ENCODE results near the gene MAN2B2.

MAN2B2 gene

DNA sequence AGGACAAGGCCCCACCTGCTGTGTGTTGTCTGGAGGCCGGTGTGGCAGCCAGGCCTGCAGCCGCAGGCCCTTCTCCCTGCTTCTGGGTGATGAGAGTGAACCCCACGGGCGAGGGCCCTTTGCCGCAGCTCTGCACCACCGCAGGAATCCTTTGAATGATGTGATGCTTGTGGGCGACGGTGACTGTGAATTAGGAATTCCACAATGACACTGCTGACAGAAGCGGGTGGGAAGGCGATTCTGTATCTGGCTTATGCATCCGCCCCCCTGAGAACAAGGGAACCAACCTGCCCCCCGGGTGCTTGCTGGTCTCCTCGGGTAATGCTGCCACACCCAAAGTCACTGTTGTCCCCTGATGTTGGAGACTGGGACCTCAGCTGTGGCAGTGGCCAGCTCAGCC lies 19.5 kb upstream of the MAN2B2 start:
- TF ChIP-seq, protein P1, sequence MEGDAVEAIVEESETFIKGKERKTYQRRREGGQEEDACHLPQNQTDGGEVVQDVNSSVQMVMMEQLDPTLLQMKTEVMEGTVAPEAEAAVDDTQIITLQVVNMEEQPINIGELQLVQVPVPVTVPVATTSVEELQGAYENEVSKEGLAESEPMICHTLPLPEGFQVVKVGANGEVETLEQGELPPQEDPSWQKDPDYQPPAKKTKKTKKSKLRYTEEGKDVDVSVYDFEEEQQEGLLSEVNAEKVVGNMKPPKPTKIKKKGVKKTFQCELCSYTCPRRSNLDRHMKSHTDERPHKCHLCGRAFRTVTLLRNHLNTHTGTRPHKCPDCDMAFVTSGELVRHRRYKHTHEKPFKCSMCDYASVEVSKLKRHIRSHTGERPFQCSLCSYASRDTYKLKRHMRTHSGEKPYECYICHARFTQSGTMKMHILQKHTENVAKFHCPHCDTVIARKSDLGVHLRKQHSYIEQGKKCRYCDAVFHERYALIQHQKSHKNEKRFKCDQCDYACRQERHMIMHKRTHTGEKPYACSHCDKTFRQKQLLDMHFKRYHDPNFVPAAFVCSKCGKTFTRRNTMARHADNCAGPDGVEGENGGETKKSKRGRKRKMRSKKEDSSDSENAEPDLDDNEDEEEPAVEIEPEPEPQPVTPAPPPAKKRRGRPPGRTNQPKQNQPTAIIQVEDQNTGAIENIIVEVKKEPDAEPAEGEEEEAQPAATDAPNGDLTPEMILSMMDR (IDR thresholded peaks at IDR 0.05) = no peak

DNA sequence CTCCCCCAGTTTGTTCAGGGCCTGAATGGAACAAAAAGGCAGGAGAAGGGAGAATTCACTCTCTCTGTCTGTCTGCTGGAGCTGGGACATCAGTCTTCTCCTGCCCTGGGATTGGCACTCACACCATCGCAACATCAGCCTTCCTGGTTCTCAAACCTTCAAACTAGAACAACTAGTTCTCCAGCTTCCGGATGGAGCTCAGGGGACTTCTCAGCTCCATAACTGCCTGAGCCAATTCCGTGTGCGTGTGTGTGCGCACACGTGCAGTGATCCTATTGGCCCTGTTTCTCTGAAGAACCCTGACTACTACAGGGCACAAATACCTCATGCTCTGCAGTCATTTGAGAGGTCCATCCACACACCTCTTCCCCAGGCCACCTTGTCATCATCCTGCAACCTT lies 18.7 kb upstream of the MAN2B2 start:
- TF ChIP-seq, protein P1 (IDR thresholded peaks at IDR 0.05) = no peak

DNA sequence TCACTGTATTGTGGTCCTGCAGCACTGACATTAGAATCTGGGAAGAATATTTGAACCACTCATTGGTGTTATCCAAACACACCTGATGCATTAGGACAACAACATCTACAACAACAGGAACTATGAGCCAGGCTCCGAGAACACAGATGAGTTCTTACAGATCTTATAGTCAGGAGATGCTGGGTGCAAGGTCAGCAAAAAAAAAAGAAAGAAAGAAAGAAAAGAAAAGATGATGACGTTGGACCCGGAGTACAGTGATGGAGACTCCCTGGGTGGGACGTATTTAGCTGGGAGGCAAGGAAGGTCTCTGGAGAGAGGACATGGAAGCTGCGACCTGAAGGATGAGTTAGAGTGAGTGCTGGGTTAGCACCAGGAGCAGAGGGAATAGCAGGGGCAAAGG lies 17.8 kb upstream of the MAN2B2 start:
- TF ChIP-seq, protein P1 (IDR thresholded peaks at IDR 0.05) = no peak

DNA sequence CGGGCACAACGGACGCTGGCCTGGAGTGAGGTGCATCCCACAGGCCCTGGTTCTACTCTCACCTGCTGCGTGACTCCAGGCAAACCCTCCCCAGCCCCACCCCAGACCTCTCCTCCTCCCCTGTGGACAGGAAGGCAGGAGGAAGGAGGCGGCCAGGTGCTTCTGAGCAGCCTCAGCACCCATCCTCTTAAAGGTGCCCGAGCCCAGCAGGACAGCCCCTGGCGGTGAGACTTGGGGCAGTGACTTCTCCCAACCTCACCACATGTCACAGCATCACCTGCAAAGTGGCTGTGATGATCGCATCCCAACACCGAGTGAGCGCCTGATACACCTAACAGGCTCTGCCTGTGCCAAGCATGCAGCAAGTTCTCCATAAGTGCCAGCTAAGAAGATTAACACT lies 17.1 kb upstream of the MAN2B2 start:
- TF ChIP-seq, protein P1 (IDR thresholded peaks at IDR 0.05) = no peak

DNA sequence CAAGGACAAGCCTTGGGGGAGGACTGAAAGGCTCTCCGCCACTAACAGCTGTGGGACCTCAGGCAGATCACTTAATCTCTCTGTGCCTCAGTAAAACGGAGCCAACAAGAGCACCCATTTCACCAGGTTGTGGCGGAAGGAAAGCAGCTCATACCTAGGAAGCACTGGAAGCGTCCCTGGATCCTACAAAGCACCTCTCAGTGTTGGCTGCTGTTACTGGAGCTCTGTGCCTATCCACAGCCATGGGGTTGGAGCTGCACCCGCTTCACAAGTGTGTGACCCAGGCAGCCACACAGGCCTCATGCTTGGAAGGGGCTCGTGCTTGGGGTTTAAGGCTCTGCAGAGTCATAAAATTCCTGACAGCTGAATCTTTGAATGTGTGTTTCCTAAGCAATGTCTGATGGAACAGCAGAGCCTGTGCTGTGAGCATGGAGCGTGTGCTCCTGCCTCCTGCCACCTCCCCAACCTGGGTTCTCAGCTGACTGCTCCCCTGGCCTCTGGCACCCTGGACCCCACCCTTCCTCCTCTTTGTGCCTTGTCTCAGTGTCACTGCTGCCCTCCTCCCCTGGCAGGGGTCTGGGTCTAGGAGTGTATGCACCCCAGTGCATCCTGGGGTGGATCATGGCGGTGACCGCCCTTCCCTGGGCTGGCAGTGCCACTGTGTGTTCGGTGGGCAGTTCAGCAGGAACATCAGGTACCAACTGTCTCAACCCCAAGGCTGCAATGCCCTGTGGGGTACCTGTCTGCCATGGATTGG lies 14.4 kb upstream of the MAN2B2 start:
- TF ChIP-seq, protein P1 (IDR thresholded peaks at IDR 0.05) = no peak

DNA sequence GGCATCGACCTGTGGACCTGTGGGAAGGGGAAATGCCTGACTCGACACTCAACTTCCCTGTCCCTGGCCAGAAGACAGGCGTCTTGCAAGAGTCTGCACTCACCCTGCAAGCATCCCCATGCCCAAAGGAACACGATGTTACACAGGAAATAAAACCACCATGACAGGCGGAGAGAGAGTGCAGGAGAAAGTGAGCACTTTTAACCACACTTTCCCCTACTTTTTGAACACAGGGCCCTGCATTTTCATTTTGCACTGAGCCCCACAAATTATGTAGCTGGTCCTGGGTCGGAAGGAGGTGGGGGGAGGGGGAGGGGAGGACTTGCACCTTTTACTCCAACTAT lies 13.8 kb upstream of the MAN2B2 start:
- TF ChIP-seq, protein P1 (IDR thresholded peaks at IDR 0.05) = no peak

DNA sequence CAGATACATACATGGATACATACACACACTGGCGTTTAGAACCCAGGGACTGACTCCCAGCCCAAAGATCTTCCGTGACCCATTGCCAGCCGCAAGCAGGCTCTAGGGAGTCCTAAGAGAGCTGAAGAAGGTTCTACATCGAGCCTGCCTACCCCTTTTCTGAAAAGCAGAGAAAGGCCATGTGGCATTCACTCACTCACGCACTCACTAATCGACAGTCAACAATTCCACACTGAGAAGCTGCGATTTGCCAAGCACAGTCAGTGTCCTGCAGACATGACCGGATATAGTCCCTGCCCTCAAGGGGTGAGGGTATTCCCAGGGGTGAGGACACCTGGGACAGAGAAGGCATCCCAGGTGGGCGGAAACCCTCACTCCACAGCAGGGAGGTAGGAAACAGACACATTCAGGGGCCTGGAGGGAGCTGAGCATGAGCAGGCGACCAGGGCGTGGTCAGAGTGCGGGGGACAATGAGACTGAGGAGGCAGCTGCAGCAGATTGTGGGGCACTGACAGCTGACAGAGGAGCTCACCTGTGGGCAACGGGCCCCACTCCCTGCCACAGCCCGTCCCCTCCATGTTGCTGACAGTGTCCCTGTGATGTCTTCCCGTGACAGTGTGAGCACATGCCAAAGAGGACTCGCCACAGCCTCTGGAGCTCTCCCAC lies 13.2 kb upstream of the MAN2B2 start:
- TF ChIP-seq, protein P1 (IDR thresholded peaks at IDR 0.05) = no peak
